ENCODE results near the gene PCSK6.
"Not testable (repeated sequence)": the region's sequence is repeated elsewhere in the genome, so short reads cannot be mapped to it uniquely, and the experiment has no call there.

PCSK6 gene

GRCh38 chr15:101407966-101408775 lies 81.3 kb downstream of the PCSK6 start:
- H3K4me3 ChIP-seq (ENCODE audit: low read depth, low read length) = no peak overlapping the region
- DNase-seq (ENCODE audit: low read depth) = no peak
- no peak for TF ChIP-seq CTCF (IDR thresholded peaks at IDR 0.05; ENCODE audit: insufficient read depth, low read depth, low read length, missing control alignments)

DNA sequence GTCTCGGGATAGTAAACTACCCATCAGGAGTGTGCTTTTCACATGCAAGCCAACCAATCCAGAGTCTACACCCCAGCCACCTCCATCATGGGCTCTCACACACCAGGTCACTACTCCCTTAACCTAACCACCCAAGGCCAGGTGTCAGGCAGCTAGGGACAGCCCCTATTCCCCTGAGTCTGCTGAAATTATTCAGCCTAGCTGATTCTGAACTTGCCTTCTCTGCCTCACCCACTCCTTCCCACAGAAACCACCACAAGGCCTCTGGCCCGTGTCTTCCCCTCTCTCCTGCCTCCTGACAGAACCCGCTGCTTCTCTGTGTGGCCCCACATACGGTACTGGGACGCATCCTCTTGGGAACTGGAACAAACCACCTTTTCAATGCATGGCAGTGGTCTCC lies 82.1 kb downstream of the PCSK6 start:
- peak; percentile 32 for DNase-seq (ENCODE audit: low read depth)
- no peak for TF ChIP-seq CTCF (IDR thresholded peaks at IDR 0.05; ENCODE audit: insufficient read depth, low read depth, low read length, missing control alignments)
- no peak overlapping the region for H3K4me3 ChIP-seq (ENCODE audit: low read depth, low read length)

- no peak for TF ChIP-seq CTCF (IDR thresholded peaks at IDR 0.05; ENCODE audit: insufficient read depth, low read depth, low read length, missing control alignments)
- DNase-seq (ENCODE audit: low read depth) = no peak
- no peak overlapping the region for H3K4me3 ChIP-seq (ENCODE audit: low read depth, low read length)
These were observed 82.8 kb downstream of the PCSK6 start for GRCh38 chr15:101406526-101407195.

DNA sequence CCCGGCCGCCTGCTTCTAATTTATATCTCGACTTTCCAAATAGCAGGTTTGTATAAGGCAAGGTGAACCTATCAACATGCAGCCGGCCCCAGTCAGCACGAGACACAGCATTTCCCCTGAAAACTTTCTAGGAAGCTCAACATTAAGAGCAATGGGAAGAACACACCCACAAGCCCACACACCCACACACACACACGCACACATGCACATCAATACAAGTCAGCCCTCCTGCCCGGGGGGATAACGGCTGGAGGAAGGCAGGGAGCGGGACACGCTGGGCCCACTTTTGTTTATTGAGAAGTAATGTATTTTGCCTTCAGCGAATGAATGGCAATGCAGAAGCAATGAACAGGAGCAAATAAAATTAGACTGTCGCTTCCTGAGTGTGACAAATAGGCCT lies 83.5 kb downstream of the PCSK6 start:
- DNase-seq (ENCODE audit: low read depth) = no peak
- no peak for TF ChIP-seq CTCF (IDR thresholded peaks at IDR 0.05; ENCODE audit: insufficient read depth, low read depth, low read length, missing control alignments)
- no peak overlapping the region for H3K4me3 ChIP-seq (ENCODE audit: low read depth, low read length)

DNA sequence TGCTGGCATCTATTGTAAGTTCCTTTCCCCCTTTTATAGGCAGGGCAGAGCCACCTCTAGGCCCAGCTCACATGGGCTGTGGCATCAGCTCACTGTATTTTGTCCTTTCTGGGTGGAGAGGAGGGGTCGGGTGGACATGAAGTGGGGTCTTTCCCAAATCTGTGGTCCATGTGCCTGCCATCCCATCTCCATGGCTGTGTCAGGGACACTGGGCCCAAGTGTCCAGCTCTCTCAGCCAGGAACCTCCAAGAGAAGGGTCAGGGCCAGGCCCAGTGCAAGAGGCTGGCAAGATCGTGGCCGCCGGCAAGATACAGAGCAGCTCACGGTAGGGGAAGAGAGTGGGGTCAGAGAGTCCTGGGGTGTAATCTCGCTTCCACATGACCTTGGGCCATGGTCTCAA lies 85.3 kb downstream of the PCSK6 start:
- no peak for TF ChIP-seq CTCF (IDR thresholded peaks at IDR 0.05; ENCODE audit: insufficient read depth, low read depth, low read length, missing control alignments)
- no peak overlapping the region for H3K4me3 ChIP-seq (ENCODE audit: low read depth, low read length)
- no peak for DNase-seq (ENCODE audit: low read depth)

DNA sequence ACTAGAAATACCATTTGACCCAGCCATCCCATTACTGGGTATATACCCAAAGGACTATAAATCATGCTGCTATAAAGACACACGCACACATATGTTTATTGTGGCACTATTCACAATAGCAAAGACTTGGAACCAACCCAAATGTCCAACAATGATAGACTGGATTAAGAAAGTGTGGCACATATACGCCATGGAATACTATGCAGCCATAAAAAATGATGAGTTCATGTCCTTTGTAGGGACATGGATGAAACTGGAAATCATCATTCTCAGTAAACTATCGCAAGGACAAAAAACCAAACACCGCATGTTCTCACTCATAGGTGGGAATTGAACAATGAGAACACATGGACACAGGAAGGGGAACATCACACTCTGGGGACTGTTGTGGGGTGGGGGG lies 86.6 kb downstream of the PCSK6 start:
- not testable (repeated sequence) for H3K4me3 ChIP-seq (ENCODE audit: low read depth, low read length); DNase-seq (ENCODE audit: low read depth)

DNA sequence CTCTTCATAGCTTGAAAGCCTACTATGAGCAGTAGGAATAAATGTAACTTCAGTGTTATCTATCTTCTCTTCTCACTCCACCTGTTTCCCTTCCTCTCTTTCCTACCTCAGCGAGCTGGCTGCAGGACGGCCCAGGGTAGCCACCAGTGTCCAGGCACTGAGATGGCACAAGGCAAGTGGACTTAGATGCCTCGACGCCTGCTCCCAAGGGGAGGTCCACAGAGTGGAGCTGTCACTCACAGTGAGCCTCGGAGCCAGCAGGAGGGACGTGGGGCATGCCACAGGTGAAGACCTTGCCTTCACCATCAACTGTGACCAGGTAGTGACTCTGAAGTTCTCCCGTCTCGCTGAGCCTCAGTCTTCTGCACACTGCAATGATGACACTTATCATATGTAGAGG lies 88.2 kb downstream of the PCSK6 start:
- no peak overlapping the region for H3K4me3 ChIP-seq (ENCODE audit: low read depth, low read length)
- DNase-seq (ENCODE audit: low read depth) = no peak
- TF ChIP-seq CTCF (IDR thresholded peaks at IDR 0.05; ENCODE audit: insufficient read depth, low read depth, low read length, missing control alignments) = no peak
